Activated gamma-delta T cell treated with anti-CD3 and anti-CD28 coated beads, Interleukin-2, amount 50 U/mL, for 16 hours (primary cell): ENCODE data around the gene SOAT1.
A peak's percentile ranks its signal among the peaks of the same experiment; 100 is the strongest.
"Not testable (repeated sequence)": the region's sequence is repeated elsewhere in the genome, so short reads cannot be mapped to it uniquely, and the experiment has no call there.

ENCODE experiments used
- DNase-seq: peaks from one replicate; pipeline ENCODE4 v3.0.0-alpha.2; 2020; ENCODE audit warnings: low read depth

SOAT1 gene

GRCh38 chr1:179293340-179294327 lies at the start of gene SOAT1:
Gene SOAT1, plus strand, starts transcription at chr1:179293797. Its CDS starts 8,888 bp downstream, at chr1:179302685.
- DNase-seq = peak; percentile 86

GRCh38 chr1:179245426-179245825 lies 48.2 kb upstream of the SOAT1 start:
- not testable (repeated sequence) for DNase-seq

- no peak for DNase-seq
These were observed 45.7 kb upstream of the SOAT1 start for GRCh38 chr1:179247923-179248322.

GRCh38 chr1:179251675-179252074 lies 41.9 kb upstream of the SOAT1 start:
- DNase-seq = no peak

GRCh38 chr1:179252606-179253005 lies 41.0 kb upstream of the SOAT1 start:
- no peak for DNase-seq

- DNase-seq = no peak
These were observed 40.2 kb upstream of the SOAT1 start for GRCh38 chr1:179253286-179253972.

GRCh38 chr1:179262183-179262582 lies 31.4 kb upstream of the SOAT1 start:
- DNase-seq = no peak

- no peak for DNase-seq
These were observed 30.5 kb upstream of the SOAT1 start for GRCh38 chr1:179263121-179263520.

- DNase-seq = no peak
These were observed 29.1 kb upstream of the SOAT1 start for GRCh38 chr1:179264507-179264906.

GRCh38 chr1:179269071-179269470 lies 24.5 kb upstream of the SOAT1 start:
- DNase-seq = no peak

GRCh38 chr1:179274424-179274823 lies 19.2 kb upstream of the SOAT1 start:
- not testable (repeated sequence) for DNase-seq

- DNase-seq = no peak
These were observed 14.7 kb upstream of the SOAT1 start for GRCh38 chr1:179278920-179279319.

- DNase-seq = no peak
These were observed 9.6 kb upstream of the SOAT1 start for GRCh38 chr1:179283992-179284391.

GRCh38 chr1:179287946-179288345 lies 5.7 kb upstream of the SOAT1 start:
- no peak for DNase-seq

GRCh38 chr1:179288977-179289376 lies 4.6 kb upstream of the SOAT1 start:
- no peak for DNase-seq

- DNase-seq = no peak
These were observed 1.7 kb downstream of the SOAT1 start for GRCh38 chr1:179295164-179295755.

- DNase-seq = no peak
These were observed 2.9 kb downstream of the SOAT1 start for GRCh38 chr1:179296356-179297104.

GRCh38 chr1:179297105-179297378 lies 3.4 kb downstream of the SOAT1 start:
- DNase-seq = no peak

- no peak for DNase-seq
These were observed 5.4 kb downstream of the SOAT1 start for GRCh38 chr1:179298952-179299351.

GRCh38 chr1:179300112-179300511 lies 6.5 kb downstream of the SOAT1 start:
- DNase-seq = no peak

- no peak for DNase-seq
These were observed 8.5 kb downstream of the SOAT1 start for GRCh38 chr1:179302070-179302469.

GRCh38 chr1:179303200-179303785 lies 9.7 kb downstream of the SOAT1 start:
- DNase-seq = no peak
